SU-DHL-6 (cell line): ENCODE measurements around the gene DACT3.

Experiments used
- H2AFZ ChIP-seq: fragments of 200-600 bp; sonication (generic); 2 replicates; pipeline ENCODE4 v1.6.1; 2014; ENCODE audit warnings: low read depth, mild to moderate bottlenecking, moderate library complexity, mixed read lengths, antibody characterized with exemption, low read length; ENCODE audit not compliant: severe bottlenecking
- H3F3A ChIP-seq: fragments of 200-600 bp; shearing (Covaris generic); 2 replicates; pipeline ENCODE4 v1.6.0; 2016; ENCODE audit warnings: antibody characterized with exemption, mild to moderate bottlenecking; ENCODE audit not compliant: insufficient read depth
- H3K27ac ChIP-seq: fragments of 200-600 bp; sonication (generic); 2 replicates; pipeline ENCODE4 v1.5.1; 2016; ENCODE audit warnings: low read depth, mild to moderate bottlenecking, low read length, moderate library complexity, mixed read lengths
- H3K27me3 ChIP-seq: fragments of 200-600 bp; sonication (generic), shearing (Covaris generic); 2 replicates; pipeline ENCODE4 v1.6.0; 2014; ENCODE audit warnings: mild to moderate bottlenecking, low read length
- H3K36me3 ChIP-seq: fragments of 200-600 bp; sonication (generic); 2 replicates; pipeline ENCODE4 v1.6.1; 2014; ENCODE audit warnings: mild to moderate bottlenecking, low read length, mixed read lengths
- H3K4me2 ChIP-seq: fragments of 300-600, 200-600 bp; shearing (Covaris generic), sonication (generic); 2 replicates; pipeline ENCODE4 v1.6.0; 2014; ENCODE audit warnings: low read length, low read depth, mild to moderate bottlenecking; ENCODE audit not compliant: poor library complexity, severe bottlenecking
- H3K4me3 ChIP-seq: fragments of 200-600 bp; sonication (generic); 2 replicates; pipeline ENCODE4 v1.5.1; 2014; ENCODE audit warnings: antibody characterized with exemption, low read length, mild to moderate bottlenecking, mixed read lengths; ENCODE audit not compliant: insufficient read depth, poor library complexity, severe bottlenecking
- H3K79me2 ChIP-seq: fragments of 200-600 bp; sonication (generic); 2 replicates; pipeline ENCODE4 v1.6.1; 2014; ENCODE audit warnings: mild to moderate bottlenecking, low read length, moderate library complexity; ENCODE audit not compliant: insufficient read depth
- H3K9ac ChIP-seq: fragments of 200-600 bp; sonication (generic); 2 replicates; pipeline ENCODE4 v1.7.0; 2014; ENCODE audit warnings: mild to moderate bottlenecking, low read length
- H3K9me2 ChIP-seq: fragments of 200-600 bp; sonication (generic); replicated peaks from 2 replicates; pipeline ENCODE4 v1.6.1; 2014; ENCODE audit warnings: low read length; ENCODE audit not compliant: insufficient read depth
- H3K9me3 ChIP-seq: fragments of 200-600 bp; sonication (generic); 2 replicates; pipeline ENCODE4 v1.6.1; 2014; ENCODE audit warnings: low read length, mixed read lengths; ENCODE audit not compliant: insufficient read depth
- H4K20me1 ChIP-seq: fragments of 200-600 bp; sonication (generic); 2 replicates; pipeline ENCODE4 v1.6.1; 2014; ENCODE audit warnings: low read depth, mild to moderate bottlenecking, antibody characterized with exemption, low read length, moderate library complexity, mixed read lengths
- EZH2phosphoT487 ChIP-seq: fragments of 200-600 bp; sonication (generic), shearing (Covaris generic); conservative IDR thresholded peaks from 2 replicates; pipeline ENCODE4 v1.6.1; 2018; ENCODE audit warnings: mild to moderate bottlenecking, antibody characterized with exemption, low read length, moderate library complexity, mixed read lengths
- TF ChIP-seq, protein P1 (sequence below): fragments of 200-600 bp; sonication (generic); IDR thresholded peaks from one replicate; pipeline ENCODE4 v1.5.1; 2017; ENCODE audit warnings: antibody characterized with exemption, mild to moderate bottlenecking, low read length, moderate library complexity; ENCODE audit not compliant: insufficient read depth, poor library complexity, severe bottlenecking

Gene DACT3

DNA sequence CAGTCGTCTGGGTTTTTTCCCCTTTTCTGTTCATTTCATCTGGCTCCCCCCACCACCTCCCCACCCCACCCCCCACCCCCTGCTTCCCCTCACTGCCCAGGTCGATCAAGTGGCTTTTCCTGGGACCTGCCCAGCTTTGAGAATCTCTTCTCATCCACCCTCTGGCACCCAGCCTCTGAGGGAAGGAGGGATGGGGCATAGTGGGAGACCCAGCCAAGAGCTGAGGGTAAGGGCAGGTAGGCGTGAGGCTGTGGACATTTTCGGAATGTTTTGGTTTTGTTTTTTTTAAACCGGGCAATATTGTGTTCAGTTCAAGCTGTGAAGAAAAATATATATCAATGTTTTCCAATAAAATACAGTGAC is 50.6 kb downstream of the DACT3 start:
- no peaks in the 10 kb centered on the region for H3K27me3 ChIP-seq
- TF ChIP-seq, protein P1, sequence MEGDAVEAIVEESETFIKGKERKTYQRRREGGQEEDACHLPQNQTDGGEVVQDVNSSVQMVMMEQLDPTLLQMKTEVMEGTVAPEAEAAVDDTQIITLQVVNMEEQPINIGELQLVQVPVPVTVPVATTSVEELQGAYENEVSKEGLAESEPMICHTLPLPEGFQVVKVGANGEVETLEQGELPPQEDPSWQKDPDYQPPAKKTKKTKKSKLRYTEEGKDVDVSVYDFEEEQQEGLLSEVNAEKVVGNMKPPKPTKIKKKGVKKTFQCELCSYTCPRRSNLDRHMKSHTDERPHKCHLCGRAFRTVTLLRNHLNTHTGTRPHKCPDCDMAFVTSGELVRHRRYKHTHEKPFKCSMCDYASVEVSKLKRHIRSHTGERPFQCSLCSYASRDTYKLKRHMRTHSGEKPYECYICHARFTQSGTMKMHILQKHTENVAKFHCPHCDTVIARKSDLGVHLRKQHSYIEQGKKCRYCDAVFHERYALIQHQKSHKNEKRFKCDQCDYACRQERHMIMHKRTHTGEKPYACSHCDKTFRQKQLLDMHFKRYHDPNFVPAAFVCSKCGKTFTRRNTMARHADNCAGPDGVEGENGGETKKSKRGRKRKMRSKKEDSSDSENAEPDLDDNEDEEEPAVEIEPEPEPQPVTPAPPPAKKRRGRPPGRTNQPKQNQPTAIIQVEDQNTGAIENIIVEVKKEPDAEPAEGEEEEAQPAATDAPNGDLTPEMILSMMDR, result no peak
- no peak for TF ChIP-seq EZH2phosphoT487
- H3K9me2 ChIP-seq, result no peaks in the 10 kb centered on the region
- H3F3A ChIP-seq, result peaks cover 5% of the 10 kb centered on the region; the same call in 1 of the 2 replicates
- H2AFZ ChIP-seq, result no peak overlapping the region
- no peak overlapping the region for H3K9ac ChIP-seq
- H3K9me3 ChIP-seq, result no peaks in the 10 kb centered on the region
- peaks cover 5% of the 10 kb centered on the region; the same call in 1 of the 2 replicates for H3K79me2 ChIP-seq
- H4K20me1 ChIP-seq, result no peaks in the 10 kb centered on the region
- H3K4me2 ChIP-seq, result no peak overlapping the region
- H3K27ac ChIP-seq, result no peak overlapping the region
- H3K4me3 ChIP-seq, result no peak overlapping the region
- no peaks in the 10 kb centered on the region for H3K36me3 ChIP-seq

DNA sequence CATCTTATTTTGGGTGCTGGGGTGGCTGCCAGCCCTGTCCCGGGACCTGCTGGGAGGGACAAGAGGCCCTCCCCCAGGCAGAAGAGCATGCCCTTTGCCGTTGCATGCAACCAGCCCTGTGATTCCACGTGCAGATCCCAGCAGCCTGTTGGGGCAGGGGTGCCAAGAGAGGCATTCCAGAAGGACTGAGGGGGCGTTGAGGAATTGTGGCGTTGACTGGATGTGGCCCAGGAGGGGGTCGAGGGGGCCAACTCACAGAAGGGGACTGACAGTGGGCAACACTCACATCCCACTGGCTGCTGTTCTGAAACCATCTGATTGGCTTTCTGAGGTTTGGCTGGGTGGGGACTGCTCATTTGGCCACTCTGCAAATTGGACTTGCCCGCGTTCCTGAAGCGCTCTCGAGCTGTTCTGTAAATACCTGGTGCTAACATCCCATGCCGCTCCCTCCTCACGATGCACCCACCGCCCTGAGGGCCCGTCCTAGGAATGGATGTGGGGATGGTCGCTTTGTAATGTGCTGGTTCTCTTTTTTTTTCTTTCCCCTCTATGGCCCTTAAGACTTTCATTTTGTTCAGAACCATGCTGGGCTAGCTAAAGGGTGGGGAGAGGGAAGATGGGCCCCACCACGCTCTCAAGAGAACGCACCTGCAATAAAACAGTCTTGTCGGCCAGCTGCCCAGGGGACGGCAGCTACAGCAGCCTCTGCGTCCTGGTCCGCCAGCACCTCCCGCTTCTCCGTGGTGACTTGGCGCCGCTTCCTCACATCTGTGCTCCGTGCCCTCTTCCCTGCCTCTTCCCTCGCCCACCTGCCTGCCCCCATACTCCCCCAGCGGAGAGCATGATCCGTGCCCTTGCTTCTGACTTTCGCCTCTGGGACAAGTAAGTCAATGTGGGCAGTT is 51.2 kb downstream of the DACT3 start:
- no peaks in the 10 kb centered on the region for H3K36me3 ChIP-seq

DNA sequence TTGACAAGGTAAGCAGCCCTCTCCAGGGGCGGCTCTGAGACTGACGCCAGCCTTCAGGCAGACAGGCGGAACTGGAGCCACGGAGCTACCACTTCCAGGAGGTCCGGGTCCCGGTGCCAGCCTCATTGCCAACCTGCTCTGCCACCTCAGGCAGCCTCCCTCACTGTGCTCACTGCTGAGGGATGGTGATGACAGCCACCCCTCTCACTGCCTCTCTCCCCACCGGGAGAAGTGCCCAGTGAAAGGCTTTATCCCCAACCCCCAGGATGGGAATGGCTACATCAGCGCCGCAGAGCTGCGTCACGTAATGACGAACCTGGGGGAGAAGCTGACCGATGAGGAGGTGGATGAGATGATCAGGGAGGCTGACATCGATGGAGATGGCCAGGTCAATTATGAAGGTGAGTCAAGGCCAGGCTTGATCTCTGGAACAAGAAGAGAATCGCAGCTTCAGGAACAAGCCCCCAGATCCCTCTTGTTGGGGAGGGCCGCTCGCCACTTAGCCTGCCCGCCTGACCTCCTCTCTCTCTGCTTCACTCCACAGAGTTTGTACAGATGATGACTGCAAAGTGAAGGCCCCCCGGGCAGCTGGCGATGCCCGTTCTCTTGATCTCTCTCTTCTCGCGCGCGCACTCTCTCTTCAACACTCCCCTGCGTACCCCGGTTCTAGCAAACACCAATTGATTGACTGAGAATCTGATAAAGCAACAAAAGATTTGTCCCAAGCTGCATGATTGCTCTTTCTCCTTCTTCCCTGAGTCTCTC is 52.2 kb downstream of the DACT3 start:
- Histone ChIP-seq H3K9ac (no peak overlapping the region), H3K36me3 (no peaks in the 10 kb centered on the region), H4K20me1 (no peaks in the 10 kb centered on the region), H3K9me3 (no peaks in the 10 kb centered on the region), H3F3A (peaks cover 5% of the 10 kb centered on the region; the same call in 1 of the 2 replicates), H3K4me3 (no peak overlapping the region), H3K27me3 (no peaks in the 10 kb centered on the region), H3K27ac (no peak overlapping the region), H2AFZ (no peak overlapping the region), H3K9me2 (no peaks in the 10 kb centered on the region), H3K79me2 (peaks cover 21% of the 10 kb centered on the region), H3K4me2 (no peak overlapping the region)
- TF ChIP-seq, protein P1, result no peak
- no peak for TF ChIP-seq EZH2phosphoT487

More for the DNA sequence above, 51.2 kb downstream of the DACT3 start:
- TF ChIP-seq EZH2phosphoT487, result no peak
- TF ChIP-seq, protein P1, result no peak
- Histone ChIP-seq H4K20me1 (no peaks in the 10 kb centered on the region), H3K27me3 (no peaks in the 10 kb centered on the region), H3K9me3 (no peaks in the 10 kb centered on the region), H3K27ac (no peak overlapping the region), H3K9ac (no peak overlapping the region), H2AFZ (no peak overlapping the region), H3K4me2 (no peak overlapping the region), H3F3A (peaks cover 5% of the 10 kb centered on the region; the same call in 1 of the 2 replicates), H3K9me2 (no peaks in the 10 kb centered on the region), H3K79me2 (peaks cover 11% of the 10 kb centered on the region), H3K4me3 (no peak overlapping the region)
